Measurements from ENCODE around the gene NOM1.

The NOM1 gene

DNA sequence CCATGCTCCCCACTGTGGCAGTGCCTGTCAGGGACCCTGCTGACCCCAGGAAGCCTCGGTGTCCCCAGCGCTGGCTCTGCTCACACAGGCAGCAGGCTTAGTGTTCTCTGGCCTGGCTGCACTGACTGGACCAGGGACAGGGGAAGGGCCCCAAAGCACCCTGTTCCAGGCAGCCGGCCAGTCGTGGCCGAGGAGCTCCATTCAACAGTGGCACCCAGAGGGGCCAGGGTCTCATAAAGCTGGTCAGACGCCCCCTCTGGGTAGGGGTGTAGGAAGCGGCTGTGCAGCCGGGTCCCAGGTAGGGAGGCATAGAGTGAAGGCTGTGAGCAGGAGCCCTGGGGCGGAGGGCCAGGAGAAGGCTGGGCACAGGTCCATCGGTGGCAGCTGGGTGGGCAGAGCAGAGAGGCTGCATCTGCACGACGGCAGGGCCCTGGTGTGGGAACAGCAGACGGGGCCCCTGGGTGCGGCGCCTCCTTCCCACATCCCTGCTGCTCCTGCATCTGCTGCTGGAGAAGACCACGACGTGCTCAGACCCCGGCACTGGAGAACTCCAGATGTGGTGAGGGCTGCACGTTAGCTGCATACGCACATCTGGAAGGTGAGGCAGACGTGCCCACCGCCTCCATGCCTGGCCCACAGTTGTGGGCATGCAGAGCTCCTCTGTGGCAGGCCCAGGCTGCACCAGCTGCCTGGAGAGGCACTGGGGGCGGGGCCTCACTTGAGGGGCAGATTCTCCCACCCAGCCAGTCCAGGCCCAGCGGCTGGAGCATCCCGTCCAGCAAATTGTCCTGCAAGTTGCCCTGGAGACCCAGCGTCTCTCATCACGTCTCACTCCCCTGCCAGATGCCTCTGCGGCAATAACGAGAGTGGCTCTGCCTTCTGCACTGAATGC is 35.8 kb downstream of the NOM1 start:
- DNase-seq (ENCODE audit: low read depth in 2 of 2): no peak

DNA sequence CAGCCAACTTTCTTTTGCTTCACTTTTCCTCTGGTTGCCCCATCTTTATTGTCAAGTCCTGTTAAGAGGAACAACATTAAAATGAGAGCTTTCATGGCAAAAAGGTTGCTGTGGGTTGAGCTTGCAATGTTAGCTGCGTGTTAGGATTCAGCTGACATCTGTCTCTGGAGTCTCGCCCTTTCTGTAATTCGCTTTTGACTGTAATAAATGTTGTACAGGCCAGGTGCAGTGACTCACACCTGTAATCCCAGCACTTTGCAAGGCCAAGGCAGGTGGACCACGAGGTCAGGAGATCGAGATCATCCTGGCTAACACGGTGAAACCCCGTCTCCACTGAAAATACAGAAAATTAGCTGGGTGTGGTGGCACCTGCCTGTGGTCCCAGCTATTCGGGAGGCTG is 36.9 kb downstream of the NOM1 start:
- DNase-seq (ENCODE audit: low read depth in 2 of 2): no peak

DNA sequence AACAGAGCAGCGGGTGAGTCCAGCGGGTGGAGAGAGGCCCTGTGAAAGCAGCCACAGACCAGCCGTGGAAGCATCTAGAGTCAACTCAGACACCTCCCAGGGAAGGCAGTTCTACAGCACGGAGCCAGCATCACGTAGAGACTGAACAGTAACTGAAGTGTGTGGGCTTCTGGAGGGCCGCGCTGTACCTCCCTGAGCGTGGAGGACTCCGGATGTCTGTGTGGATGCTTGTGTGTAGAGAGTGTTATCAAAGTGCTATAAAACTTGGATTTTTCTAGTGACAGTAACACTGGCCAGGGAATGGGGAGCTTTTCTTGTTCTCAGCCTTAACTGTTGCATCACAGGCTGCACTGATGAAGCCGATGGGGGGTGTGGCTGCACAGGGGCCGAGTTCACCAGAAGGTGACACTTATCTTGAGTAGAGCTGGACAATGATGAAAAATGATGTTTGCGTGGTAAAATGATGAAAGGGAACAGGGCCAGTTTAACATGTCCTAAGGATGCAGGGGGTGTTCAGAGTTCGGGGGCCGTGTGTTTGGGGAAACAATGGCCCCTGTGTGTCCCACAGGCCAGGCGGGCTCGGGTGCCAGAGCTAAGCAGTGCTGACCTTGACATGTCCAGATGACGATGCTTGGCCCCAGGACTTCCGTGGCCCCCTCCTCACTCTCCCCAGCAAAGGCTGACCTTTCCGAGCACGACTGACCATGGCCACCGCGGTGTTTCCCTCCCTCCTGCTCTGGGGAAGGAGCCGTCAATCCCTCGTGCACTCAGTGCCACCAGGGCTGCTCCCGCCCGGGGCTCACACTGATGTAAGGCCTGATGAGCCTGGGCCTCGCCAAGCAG is 39.1 kb downstream of the NOM1 start:
- no peak for DNase-seq (ENCODE audit: low read depth in 2 of 2)

DNA sequence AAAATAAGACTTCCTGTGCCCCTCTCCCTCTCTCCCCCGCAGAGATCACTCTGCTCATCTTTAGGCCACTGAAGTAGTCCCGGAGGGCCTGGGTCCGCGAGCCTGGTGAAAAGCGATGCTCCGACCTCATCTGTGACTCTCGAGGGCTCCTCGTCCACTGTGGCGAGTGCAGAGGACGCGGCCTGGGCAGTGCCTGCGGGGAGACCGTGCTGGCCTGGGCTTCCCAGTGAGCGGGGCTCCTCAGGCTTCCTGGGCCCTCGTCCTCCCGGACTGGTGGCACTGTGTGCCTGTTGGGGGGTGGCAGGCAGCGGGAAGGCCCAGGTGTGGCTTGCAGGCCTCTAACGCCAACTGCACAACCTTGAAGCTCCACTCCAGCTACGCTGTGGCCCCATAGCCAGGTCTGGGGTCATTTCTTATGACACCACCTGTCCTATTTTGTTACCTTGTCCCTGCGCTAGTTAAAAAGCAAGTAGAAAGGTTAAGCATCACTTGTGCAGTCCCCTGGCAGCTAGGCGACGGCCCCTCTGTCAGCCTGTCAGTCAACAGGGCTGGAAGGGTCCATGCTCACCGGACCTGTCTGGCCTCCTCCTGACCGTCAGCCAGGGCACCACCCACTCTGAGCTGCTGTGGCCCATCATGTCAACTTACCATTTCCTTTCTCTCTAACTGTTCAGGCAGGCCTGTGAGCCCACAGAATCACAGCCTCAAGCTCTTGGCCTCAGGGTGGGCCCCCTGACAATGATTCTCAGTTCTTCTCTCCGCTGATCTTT is 40.4 kb downstream of the NOM1 start:
- DNase-seq (ENCODE audit: low read depth in 2 of 2): no peak

DNA sequence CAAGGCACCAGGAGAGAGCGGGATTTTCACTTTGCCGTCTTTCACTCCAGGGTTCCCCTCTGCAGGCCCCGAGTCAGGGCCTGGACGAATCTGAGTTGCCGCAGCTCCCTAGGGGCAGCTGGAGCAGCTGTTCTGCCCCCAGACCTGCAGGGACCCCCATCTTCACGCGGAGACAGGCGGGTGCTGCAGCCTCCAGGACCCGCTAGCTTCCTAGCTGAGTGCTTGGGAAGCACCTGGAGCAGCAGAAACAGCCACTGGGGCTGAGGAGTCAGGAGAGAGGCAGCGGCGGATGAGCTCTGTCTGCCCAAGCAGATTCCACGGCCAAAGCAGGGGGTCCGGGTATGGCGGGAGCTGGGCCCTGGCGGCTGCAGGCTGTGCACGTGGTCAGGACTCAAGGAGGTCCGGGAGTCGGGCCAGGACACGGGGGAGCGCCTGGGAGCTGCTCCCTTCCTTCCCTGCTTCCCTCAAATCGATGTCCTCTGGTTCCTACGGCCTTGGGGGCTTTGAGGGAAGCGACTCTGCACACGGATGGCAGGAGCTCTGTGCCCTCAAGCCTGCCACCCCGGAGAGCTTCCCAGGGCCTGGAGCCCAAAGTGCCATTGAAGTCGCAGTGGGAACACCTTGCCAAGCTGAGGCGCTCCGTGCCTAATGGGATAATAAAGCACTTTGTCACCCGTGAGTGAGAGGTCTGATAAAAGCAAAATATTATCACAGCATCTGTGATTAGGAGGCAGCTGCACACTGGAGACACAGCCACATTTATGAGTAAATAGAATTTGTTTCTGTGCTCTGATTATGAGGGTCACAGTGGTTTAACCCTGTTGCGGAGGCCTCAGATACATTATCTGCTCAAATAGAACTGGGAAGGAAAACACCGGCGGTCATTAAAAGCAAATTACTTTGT is 43.8 kb downstream of the NOM1 start:
- DNase-seq (ENCODE audit: low read depth in 2 of 2): no peak

DNA sequence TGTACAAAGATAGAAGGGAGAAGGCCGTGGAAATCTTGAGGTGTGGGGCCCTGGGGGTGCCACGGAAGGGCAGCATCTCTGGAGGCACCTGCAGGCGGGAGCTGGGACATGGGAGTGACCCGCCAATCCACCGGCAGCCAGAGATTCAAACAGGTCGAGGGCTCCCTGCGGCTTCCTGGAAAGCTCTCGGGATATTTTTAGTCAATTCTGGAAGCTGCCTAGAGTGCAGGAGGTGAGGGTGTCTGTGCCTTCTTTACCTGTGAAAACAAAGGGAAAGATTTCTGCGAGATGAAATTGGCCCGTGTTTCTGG is 44.4 kb downstream of the NOM1 start:
- no peak for DNase-seq (ENCODE audit: low read depth in 2 of 2)

DNA sequence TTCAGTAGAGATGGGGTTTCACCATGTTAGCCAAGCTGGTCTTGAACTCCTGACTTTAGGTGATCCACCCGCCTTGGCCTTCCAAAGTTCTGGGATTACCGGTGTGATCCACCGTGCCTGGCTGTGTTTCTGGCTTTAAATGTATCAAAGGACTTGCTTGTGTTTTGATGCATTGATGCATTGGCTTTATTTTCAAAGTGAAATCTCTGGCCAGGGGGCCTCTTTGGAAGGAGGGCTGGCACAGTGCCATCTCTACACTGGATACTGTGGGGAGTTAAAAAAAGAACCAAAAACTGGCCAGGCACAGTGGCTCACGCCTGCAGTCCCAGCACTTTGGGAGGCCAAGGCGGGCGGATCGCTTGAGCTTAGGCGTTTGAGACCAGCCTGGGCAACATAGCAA is 44.9 kb downstream of the NOM1 start:
- DNase-seq (ENCODE audit: low read depth in 2 of 2): no peak

DNA sequence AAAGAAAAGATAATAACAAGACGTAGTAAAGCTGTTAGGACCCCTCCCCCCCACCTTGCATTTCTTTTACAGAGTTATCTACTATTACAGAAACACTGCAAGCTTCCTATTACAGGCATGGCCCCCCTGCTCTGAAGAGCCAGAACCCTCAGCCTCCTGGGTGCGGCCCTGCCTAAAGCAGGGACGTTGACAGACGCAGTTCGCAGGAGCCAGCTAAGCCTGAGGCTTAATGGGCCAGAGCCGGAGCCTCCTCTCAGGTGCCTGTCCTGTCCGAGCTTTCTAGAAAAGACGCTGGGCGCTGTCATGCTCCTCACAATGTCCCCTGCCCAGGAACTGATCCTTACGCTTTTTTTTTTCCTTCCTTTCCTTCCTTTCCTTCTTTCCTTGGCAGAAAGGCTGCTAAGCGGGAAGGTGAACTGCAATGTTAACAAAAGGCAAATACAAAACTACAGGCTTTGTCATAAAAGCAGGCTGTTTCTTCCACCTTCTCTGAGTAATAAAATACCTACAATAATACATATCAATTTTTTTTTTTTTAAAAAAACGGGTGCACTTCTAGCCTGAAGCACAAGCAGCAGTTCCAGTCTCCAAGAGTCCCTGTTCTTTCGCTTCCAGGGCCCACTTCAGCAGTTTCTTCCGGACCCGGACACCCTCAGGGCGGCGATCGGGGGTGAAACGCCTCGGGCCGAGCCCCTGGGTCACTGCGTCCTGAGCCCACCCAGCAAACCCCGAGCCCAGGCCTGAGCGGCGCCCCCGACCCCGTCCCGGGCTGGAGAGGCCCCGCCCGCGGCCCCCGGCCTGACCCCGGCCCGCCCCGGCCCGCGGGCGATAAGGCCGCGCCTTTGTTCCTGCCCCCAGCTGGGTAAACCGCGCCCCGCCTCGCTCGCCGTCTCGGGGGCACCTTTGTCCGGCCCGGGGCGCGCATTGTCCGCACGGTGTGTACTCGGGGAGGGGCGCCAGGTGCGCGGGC is 49.8 kb downstream of the NOM1 start:
- no peak for DNase-seq (ENCODE audit: low read depth in 2 of 2)

DNA sequence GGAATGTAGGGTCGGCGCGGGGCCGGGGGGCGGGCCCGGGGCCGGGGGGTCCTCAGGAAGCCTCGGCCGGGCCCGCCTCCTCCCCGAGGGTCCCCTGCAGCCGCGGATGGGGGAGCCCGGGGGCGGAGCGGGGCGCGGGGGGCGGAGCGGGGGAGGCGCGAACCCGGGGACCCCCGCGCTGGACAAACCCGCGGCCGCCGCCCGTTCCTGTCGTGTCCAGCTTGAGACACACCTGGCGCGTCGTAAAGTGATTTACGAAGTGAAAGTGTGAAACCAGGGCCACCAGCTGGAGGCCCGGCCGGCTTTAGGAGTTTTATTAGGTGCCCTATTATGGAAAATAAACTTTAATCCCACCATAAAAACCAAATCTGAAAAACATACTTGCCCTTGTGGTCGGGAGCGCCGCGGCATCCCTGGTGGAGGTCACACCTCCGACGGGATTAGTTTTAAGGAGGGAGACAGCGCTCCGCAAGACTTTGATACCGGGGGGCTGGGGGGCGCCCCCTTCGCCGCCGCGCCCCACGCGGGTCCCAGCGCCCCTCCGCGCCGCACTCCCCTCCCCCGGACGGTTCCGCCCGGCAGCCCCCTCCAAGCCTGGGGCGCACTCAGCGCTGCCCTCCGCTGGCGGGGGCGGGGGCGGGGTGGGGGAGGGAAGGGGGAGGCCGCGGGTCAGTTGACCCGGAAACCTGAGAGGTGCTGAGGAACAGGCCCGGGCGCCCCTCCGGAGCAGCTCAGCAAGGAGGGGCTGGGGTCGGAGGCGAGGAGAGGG is 50.6 kb downstream of the NOM1 start:
- no peak for DNase-seq (ENCODE audit: low read depth in 2 of 2)

DNA sequence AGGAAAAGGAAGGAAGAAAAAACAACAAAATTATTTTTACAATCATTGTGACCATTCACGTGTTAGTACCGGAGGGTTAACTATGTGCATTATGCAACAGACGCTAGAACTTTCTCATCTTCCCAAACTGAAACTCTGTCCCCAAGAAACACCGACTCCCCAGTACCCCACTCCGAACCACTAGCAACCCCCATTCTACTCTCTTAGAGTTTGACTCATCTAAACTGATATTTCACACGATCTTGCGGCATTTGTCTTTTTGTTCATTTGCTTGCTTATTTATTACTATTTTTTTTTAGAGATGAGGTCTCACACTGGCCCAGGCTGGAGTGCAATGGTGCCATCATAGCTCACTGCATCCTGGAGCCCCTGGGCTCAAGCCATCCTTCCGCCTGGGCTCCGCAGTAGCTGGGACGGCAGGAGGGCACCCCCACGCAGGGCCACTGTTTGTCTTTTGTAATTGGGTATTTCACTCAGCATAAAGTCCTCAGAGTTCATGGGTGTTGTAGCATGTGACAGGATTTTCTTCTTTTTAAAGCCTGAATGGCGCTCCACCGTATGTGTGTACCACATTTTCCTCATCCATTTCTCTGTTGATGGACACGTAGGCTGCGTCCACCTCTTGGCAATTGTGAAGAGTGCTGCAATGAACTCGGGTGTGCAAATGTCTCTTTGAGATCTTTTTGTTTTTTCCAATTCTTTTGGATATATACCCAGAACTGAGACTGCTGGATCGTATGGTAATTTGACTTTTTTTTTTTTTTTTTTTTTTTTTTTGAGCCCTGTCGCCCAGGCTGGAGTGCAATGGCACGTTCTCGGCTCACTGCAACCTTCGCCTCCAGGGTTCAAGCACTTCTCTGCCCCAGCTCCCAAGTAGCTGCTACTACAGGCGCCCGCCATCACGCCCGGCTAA is 51.5 kb downstream of the NOM1 start:
- no peak for DNase-seq (ENCODE audit: low read depth in 2 of 2)

DNA sequence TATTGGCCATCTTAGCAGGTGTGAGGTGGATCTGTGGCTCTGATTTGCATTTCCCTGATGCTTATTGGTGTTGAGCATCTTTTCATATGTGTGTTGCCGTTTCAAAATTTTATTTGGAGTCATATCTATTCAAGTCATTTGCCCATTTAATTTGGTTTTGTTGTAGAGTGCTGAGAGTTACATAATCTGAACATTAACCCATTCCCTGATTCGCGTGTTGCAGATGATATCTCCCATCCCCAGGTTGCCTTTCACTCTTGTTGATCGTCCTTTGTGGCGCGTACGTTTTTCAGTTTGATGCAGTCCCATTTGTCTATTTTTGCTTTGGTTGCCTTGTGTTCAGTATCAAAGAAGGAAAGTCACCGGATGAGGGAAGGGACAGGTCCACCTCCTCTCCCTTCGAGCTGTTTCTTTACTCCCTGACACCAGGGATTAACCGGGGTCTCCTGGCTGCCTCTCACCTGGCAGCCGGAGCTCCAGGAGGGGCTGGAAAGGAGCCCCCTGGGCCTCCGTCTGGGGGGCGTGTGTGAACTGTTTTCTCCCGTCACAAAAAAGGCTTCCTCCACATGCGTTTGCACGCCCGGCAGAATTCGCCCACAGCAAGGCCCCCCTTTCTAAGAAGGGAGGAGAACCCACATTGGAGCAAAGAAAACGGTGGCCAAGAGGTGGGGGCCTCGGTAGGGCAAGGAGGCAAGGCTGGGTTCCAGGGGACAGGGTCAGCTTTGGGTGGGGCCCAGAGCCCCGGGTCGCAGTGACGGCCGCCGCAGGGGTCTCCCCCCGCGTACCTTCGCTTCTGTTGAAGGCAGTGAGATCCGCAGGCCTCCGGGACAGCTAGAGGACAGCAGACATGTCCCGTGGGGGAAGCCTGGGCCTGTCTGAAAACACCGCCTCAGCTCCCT is 52.7 kb downstream of the NOM1 start:
- no peak for DNase-seq (ENCODE audit: low read depth in 2 of 2)

DNA sequence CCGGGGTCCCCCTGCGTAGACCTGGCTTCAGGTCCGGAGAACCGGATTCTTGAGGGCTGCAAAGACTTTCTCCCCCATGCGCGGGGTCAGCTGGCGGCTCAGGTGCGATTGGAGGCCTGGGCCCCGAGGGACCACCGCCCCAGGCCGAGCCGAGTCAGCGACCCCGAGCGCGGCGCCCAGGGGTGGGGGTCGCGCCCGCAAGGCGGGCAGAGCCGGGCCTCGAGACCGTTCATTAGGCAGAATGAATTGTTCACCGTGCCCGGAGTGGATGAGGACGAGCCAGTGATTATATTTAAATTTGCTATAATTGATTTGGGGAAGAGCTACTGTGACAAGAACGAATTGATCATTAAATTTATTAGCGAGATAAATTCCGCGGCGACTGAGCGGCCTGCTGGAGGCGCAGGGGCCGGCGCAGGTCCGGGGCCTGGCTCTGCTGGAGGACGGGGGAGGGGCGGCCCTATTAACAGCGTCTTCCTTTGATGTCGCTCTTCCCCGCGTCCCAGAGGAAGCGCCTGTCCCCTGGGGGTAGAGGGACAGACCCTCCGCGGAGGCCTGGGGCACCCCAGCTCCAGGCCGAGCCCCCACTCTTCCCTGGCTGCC is 53.4 kb downstream of the NOM1 start:
- no peak for DNase-seq (ENCODE audit: low read depth in 2 of 2)

DNA sequence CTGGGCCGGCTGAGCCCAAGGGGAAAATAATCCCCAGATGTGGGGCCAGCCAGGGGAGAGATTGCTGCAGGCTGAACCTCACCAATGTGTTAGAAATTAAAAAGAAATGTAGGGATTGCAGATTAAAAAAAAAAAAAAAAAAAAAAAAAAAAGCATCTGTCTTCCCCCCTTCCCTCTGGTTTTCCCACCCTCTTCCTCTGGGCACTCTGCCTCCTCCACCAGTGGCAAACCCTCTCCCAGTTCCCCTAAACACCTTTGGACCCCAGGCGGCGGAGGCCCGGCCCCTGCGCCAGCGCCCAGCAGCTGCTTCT is 53.9 kb downstream of the NOM1 start:
- DNase-seq (ENCODE audit: low read depth in 2 of 2): no peak

DNA sequence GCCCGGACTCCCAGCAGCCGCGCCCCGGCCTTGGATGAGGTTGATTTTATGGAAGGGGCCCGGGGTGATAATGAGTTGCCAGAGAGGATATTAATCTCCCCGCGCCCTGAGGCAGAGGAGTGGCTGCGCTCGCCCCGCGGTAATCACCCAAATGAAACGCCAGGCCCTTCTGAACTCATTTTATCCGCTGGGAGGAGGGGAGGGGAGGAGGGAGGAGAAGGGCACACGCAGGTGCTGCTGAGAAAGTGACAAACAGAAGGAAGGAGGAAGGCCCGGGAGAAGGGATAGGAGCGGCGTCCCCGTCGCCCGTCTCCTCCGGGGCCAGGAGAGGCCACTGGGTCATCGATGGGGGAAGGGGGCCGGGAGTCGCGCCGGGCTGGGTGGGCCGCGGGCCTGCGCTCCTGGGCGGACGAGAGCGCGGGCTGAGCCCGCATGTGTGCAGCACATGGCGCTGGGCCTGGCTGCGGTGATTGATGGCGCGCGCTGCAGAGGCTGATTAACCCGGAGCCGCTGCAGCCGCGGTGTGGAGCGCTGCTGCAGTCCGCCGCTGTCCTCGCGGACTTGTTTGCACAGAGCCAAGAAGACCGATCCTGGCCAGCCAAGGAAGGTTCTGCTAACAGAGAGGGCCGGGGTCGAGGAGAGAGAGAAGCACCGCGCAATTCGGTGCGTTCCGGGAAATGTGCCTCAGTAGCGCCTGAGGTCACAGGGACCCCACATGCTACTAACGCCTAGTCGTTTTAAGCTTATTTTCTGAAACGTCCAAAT is 54.4 kb downstream of the NOM1 start:
- DNase-seq (ENCODE audit: low read depth in 2 of 2): peak in 1 of 2 experiments; percentile 6

DNA sequence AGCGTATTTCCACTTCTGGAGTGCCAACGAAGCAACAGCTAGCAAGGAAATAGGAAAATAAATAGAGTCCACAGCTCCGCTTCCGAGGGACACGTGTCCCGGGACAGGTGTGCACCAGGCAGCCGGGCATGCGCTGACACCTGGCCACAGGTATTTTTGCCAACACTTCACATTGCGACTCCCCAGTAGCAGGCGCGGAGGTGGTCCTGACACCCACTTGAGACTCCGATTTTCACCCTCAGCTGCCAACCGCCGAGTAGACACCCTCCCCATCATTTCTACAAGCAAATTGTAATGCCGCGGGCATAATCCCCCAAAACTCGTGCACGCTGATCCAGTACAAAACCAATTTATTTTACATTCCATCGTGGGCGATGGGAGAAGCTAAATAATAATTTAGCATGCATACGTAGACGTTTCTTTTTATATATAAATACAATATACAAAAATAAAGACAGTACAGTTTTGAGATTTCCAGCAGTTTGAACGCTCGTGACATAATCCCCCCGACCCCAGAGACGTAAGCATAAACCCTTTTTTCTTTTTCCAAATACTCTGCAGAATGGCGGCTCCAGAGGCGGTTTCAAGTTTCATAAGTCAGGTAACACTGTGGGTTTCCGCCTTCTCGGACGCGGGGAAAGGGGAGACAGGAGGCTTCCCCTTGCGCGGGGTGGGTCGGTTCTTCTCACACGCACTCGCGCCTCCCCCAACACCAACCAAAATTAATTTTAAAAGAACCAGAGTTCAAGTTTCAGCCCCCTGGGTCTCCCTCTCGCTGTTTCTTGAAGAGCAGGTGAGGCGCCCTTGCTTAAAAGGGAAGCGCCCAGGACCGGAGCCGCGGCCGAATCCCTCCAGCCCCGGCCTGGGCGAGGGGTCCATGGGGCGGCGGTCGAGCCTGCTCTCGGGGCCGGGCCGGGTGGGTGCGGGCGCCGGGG is 55.3 kb downstream of the NOM1 start:
- no peak for DNase-seq (ENCODE audit: low read depth in 2 of 2)

Data from fibroblast of skin of left quadriceps (primary cell).